ENCODE data around the gene KRT6A.

KRT6A gene

GRCh38 chr12:52439420-52439819, 53.6 kb downstream of the KRT6A start:
- peaks cover 14% of the 10 kb centered on the region for H3K4me1 ChIP-seq (ENCODE audit: insufficient read depth, low read length)
- H3K9ac ChIP-seq (ENCODE audit: low read depth, low read length) = no peak overlapping the region
- no peaks in the 10 kb centered on the region for H3K36me3 ChIP-seq (ENCODE audit: insufficient read depth, low read depth, low read length)
- H3K9me3 ChIP-seq (ENCODE audit: insufficient read depth, low read depth, low read length) = no peaks in the 10 kb centered on the region
- H3K27me3 ChIP-seq (ENCODE audit: insufficient read depth, low read length) = no peaks in the 10 kb centered on the region
- no peak overlapping the region for H3K4me3 ChIP-seq (ENCODE audit: low read length)
- H3K27ac ChIP-seq (ENCODE audit: low read length) = no peak overlapping the region

GRCh38 chr12:52438305-52439301, 54.5 kb downstream of the KRT6A start:
- H3K27ac ChIP-seq (ENCODE audit: low read length) = no peak overlapping the region

GRCh38 chr12:52437508-52437907, 55.5 kb downstream of the KRT6A start:
- no peak overlapping the region for H3K9ac ChIP-seq (ENCODE audit: low read depth, low read length)
- no peak overlapping the region for H3K27ac ChIP-seq (ENCODE audit: low read length)
- no peaks in the 10 kb centered on the region for H3K9me3 ChIP-seq (ENCODE audit: insufficient read depth, low read depth, low read length)
- H3K4me3 ChIP-seq (ENCODE audit: low read length) = no peak overlapping the region
- peaks cover 11% of the 10 kb centered on the region for H3K4me1 ChIP-seq (ENCODE audit: insufficient read depth, low read length)
- H3K36me3 ChIP-seq (ENCODE audit: insufficient read depth, low read depth, low read length) = no peaks in the 10 kb centered on the region
- no peaks in the 10 kb centered on the region; the same call in 1 of the 2 replicates for H3K27me3 ChIP-seq (ENCODE audit: insufficient read depth, low read length)

More at GRCh38 chr12:52438305-52439301, 54.5 kb downstream of the KRT6A start:
- Histone ChIP-seq H3K9me3 (ENCODE audit: insufficient read depth, low read depth, low read length) (no peaks in the 10 kb centered on the region), H3K36me3 (ENCODE audit: insufficient read depth, low read depth, low read length) (no peaks in the 10 kb centered on the region), H3K27me3 (ENCODE audit: insufficient read depth, low read length) (no peaks in the 10 kb centered on the region), H3K4me3 (ENCODE audit: low read length) (no peak overlapping the region), H3K4me1 (ENCODE audit: insufficient read depth, low read length) (peaks cover 14% of the 10 kb centered on the region), H3K9ac (ENCODE audit: low read depth, low read length) (no peak overlapping the region)
